Amniotic stem cell (primary cell): ENCODE results near the gene SLC7A6.

ENCODE experiments used
- DNase-seq: peaks from one replicate; lab custom pipeline; 2025; lab: John Stamatoyannopoulos, UW

The SLC7A6 gene

DNA sequence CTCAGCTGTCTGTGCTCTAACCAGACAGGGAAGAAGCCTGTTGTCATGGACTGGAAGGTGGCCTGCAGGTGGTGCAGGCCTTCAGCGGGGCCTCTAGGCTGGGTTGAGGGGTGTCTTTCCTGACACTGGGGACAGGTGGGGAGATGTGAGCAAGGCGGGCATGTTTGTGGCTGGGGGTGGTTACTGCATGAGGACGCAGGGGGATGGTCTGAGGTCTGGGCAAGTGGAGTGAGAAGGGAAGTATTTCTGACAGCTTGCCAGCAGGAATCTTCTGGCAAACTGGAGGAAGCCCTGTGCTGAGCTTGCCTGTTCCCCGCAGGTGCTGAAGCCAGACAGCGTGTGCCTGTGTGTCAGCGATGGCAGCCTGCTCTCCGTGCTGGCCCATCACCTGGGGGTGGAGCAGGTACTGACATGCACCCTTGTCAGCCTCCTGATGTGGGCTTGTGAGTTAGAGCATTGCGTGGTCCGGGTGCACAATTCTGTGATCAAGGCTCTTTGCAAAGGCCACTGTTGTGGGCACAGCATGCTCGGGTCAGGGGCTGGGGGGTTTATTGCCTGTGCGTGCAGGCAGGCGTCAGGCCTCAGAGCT, 82.7 kb downstream of the SLC7A6 start:
- DNase-seq = no peak

- DNase-seq = no peak
These were observed 83.3 kb downstream of the SLC7A6 start for GRCh38 chr16:68347605-68348004.

GRCh38 chr16:68348639-68349445, 84.5 kb downstream of the SLC7A6 start:
- no peak for DNase-seq

DNA sequence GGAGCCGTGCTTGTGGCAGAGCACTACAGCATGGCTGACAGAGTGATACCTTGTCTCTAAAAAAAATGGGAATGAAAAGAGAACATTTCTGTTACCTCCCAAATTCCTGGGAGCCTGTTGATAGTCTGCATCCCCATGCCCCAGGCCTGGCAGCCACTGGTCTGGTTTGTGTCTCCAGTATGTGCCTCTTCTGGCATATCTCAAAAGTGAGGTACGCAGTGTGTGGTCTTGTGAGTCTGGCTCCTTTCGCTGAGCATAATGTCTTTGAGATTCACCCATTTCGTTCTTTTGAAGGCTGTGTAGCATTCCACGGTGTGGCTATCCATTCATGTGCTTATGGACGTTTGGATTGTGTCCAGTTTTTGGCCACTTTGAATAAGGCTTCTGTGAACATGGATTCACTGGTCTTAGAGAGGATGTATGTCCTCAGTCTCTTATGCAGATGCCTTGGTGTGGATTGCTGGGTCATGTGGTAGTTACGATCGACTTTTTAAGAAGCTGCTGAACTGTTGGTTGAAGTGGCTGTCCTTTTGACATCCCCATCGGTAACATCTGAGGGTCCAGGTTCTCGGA, 85.6 kb downstream of the SLC7A6 start:
- no peak for DNase-seq

DNA sequence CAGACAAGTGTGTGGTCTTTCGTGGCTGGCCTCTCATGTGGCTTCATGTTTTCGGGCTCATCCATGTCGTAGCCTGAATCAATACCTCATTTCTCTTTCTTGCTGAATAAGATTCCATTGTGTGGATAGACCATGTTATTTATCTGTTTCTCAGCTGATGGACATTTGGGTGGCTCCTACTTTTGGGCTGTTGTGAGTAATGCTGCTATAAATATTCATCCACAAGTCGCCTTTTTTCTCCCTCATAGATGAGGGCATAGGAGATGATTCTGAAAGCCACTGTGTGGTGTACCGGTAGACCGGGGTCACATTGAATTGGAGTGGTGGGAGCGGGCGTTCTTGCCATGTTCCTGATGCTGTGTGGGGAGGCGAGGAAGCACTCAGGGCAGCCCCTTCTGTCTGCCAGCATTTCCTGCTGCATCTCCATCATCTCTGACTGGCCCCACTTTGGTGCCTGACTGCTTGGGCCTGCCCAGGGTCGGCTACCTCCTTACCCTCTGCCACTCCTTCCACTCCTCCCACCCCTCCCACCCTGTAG, 86.6 kb downstream of the SLC7A6 start:
- DNase-seq = no peak
